GM18498 (cell line): ENCODE data around the gene INSRR.

Experiments
- ATAC-seq: cut with Tn5 transposase; IDR thresholded peaks from one replicate; pipeline ENCODE4 v1.9.1; 2021; ENCODE audit warnings: mild to moderate bottlenecking, moderate library complexity; ENCODE audit not compliant: unreplicated experiment

The INSRR gene

DNA sequence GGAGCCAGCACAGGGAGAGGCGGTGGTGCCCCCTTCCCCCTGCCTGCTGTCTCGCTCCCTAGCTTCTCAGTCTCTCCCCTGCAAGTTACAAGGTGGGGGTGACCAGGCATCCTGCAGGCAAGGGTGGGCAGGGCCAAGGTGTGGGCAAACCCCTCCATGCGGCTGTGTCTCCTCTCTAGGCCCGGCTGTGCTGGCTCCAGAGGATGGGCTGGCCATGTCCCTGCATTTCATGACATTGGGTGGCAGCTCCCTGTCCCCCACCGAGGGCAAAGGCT, 16.4 kb upstream of the INSRR start:
- no peak for ATAC-seq

DNA sequence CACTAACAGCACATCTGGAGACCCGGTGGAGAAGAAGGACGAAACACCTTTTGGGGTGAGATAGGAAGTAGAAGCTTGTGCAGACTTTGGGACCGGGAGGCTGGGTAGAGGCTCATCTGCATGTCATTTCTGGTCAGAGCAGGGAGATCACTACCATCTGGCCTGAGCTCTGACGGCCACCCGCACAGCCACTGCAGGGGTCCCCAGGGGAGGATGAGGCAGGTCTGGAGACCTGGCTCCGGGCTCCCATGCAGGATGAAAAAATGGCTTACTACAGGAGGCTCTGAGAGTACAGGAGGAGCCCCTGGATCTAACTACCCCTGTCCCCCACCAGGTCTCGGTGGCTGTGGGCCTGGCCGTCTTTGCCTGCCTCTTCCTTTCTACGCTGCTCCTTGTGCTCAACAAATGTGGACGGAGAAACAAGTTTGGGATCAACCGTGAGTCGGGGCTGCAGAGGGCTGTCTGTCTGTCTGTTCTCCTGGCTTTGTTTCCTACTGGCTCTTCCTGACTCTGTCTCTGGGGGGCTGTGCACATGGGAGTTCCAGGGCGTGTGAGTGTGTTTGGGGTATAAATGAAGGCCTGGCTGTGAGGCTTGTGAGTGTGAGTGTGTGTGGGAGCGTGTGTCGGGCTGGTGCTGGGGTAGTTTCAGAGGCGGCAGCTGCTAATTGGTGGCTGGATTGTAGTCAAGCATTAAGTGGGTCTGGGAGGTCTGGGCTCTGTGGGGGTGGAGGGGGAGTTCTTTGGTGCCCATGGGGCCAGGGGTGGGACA, 15.8 kb upstream of the INSRR start:
- no peak for ATAC-seq

DNA sequence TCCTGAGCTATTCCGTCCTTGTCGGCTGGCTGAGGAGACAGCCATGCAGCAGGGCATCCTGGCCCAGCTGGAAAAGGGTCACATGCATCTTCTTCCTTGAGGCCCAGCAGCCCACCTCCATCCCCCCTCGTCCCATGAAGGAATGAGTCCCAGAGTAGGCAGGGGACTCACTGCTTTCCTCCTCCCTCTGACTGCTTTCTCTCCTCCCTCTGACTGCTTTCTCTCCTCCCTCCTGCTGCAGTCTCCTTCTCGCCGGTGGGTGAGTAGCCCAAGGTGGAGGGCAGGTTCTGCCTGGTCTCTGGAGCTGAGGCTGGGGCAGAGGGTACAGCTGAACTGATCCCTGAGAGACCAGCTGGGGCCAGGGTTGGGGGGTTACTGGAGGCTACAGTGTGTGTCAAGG, 15.2 kb upstream of the INSRR start:
- ATAC-seq = no peak

DNA sequence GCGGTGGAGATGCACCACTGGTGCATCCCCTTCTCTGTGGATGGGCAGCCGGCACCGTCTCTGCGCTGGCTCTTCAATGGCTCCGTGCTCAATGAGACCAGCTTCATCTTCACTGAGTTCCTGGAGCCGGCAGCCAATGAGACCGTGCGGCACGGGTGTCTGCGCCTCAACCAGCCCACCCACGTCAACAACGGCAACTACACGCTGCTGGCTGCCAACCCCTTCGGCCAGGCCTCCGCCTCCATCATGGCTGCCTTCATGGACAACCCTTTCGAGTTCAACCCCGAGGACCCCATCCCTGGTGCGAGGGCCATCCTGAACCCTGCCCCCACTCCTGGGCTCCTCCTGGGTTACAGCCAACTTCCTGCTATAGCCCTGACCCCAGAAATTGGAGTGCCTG, 14.7 kb upstream of the INSRR start:
- no peak for ATAC-seq

DNA sequence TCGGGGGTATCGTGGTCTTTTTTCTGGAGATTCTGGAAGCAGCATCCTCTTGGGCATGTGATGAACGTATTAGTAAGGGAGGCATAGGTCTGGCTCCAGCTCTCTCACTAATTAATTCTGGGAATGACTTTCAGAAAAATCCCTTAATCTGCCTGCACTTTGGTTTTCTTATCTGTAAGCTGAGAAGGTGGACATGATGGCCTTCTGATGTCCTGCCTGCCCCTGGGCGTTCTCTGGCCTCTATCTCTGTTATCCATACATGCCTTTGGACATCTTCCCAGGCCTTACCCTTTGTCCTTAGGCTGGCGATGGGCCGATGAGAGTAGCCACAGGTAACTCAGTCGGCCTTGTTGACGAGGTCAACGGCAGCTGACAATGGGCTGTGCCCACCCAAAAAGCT, 10.5 kb upstream of the INSRR start:
- no peak for ATAC-seq

DNA sequence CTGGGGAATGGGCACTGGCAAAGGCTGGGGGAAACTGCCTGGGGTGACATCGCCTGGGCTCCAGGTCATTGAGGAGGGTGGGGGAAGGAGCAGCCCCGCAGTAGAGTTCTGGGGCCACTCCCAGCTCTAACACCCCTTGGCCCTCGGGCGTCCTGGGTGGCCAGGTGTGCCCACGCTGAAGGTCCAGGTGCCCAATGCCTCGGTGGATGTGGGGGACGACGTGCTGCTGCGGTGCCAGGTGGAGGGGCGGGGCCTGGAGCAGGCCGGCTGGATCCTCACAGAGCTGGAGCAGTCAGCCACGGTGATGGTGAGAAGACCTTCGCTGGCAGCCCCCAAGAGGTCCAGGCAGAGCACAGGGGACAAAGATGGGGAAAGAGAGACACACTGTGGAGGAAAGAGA, 9.4 kb upstream of the INSRR start:
- no peak for ATAC-seq

DNA sequence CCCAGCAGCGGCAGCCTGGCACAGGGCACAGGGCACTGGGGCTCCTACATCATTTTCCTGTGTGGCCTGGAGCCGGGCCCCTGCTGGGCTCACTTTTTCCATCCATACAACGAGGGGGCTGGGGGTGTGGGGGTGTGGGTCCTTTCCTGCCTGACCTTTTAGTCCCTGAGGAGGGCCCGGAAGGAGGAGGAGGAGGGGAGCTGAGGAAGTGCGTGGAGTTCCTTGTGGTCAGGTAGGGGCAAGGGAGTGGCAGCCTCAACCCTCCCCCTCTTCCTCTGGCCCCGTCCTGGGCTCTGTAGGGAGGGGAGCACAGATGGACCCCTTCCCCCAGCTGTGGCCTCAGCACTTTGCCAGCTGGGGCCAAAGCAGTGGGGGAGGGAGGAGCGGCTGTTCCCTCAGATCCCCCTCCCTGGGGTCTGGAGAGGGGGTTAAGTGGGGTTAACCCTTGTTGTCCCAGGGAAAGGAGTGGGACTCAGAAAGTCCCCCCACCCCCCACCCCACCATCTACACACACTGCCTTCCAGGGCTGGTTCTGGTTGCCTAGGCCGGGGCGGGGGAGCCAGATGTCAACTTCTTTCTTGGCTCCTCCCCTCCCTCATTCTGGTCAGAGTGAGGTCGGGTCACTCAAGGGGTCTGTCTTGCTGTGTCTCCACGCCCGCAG, 7.5 kb upstream of the INSRR start:
- ATAC-seq = no peak

DNA sequence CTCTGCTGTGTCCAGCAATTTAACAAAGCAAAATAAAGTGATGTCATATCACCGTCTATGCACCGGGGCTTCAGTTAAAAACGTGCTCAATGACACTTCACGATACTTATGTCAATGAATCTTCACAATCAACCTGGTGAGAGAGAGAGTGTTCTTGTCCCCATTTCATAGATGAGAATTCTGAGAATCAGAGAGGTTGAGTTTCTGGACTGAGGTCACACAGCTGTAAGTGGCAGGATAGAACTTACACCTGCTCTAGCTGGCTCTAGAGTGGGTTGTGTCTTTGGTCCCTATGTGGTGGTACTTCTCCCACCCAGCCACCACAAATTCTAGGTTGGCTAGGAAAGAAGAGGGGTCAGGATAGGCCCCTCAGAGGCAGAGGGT, 6.9 kb upstream of the INSRR start:
- ATAC-seq = no peak

DNA sequence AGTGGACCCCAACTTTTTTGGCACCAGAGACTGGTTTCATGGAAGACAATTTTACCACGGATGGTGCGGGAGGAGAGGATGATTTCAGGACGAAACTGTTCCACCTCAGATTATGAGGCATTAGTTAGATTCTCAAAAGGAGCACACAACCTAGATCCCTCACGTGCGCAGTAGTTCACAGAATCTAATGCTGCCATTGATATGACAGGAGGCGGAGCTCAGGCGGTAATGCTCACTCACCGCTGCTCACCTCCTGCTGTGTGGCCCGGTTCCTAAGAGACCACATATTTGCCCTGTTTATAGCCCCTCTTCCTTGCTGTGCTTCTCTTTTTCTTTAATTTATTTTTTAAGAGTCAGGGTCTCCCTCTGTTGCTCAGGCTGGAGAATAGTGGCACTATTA, 6.3 kb upstream of the INSRR start:
- ATAC-seq = no peak

DNA sequence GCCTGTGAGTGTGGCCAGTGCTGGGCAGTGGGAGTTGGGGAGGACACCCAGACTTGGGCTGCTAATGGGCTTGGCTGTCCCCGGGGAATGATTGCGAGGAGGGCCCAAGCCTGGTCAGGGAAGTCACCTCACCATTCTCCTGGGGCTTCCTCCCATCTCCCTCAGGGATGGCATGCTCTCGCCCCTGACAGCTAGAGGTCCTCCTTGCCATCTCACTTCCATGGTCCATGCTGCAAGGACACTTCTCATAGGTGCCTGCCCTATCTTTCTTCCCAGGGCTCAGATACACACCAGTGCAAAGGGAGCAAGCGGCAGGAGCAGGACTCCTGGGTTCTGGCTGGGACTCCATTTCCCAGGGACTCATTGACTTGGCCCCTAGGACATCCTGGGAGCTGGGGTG, 5.9 kb upstream of the INSRR start:
- ATAC-seq = no peak

DNA sequence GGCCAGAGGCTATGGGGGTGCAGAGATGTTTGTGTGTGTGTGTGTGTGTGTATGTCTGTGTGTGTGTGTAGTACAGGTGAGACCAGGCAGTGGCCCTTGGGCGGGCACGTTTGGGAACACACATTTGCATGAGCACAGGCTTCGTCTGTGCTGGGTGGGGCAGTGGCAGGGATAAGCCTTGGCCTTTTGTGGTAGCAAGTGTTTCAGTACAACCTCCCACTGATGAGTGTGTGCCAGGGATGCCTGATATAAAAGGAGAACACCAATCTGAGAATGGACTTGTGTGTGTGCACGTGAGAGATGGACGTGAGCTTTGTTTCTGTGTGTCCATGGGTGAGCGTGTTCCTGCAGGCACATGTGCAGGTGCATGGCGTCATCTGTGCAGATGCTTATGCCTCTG, 4.7 kb upstream of the INSRR start:
- no peak for ATAC-seq

DNA sequence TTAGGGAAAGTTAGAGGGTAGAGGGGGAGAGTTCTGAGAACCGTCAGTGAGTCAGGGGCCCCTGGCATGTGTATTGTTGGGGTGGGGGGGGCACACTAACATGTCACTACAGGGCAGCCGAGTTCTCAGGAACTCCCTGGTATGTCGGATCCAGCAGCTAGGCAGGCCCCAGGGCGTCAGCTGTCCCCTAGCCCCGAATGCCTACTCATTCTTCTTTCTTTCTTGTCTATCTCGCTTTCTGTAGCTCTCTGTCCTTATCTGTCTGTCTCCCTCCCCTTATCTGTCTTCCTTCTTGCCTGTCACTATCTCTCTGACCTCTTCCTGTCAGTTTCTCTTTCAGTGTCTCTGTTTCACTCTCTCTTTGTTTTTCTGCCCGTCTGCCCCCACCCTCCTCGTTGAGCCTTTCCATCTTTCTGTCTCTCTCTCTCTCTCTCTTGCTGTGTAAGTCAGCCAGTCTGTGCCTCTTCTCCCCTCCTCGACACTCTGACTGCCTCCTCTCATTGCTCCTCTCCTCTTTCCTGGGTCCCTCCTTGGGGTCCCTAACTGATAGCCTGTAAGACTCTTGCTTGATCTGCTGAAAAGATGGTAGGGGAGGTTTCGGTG, 4.2 kb upstream of the INSRR start:
- ATAC-seq = no peak

DNA sequence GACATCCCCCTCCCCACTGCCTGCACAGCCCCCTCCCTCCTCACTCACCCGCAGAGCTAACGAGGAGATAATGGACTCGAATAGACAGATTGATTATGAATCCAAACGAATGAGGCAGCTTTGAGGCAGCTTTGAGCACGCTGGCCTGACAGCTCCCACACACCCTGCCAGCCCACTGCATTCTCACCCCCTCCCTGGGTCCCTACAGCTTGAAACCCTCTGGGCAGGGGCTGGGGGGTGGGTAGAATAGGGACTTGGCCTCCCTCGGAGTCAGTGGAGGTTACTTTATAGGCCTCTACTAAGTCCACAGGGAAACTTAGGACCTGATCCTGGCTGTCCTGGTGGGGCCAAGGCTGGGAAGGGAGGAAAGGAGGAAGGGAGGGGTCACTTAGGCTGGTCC, 3.7 kb upstream of the INSRR start:
- ATAC-seq = no peak

DNA sequence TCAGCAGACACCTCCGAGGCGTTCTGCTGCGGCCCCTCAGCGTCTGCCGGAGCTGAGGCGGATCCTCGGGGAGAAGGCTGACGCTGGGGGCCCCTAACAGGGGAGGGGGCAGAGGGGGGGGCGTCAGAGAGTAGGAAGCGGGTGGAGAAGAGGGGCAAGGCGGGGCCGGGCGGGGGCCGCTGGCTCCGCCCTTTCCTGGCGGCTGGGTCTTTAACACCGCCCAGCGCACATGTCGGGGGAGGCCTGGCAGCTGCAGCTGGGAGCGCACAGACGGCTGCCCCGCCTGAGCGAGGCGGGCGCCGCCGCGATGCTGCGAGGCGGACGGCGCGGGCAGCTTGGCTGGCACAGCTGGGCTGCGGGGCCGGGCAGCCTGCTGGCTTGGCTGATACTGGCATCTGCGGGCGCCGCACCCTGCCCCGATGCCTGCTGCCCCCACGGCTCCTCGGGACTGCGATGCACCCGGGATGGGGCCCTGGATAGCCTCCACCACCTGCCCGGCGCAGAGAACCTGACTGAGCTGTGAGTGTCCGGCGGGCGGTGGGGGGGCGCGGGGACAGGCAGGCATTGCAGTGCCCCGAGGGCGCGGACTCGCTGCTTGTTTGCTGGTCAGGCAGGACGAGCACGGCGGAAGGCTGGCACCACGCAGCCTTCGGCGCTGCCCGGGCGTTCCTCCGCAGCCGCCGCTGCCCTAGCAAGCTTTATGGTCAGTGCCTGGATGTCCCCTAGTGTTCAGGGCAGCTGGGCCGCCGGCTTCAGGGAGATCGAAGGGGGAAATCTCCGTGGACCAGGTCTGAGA, 1.9 kb upstream of the INSRR start, which contains the start of gene NTRK1:
NTRK1 (plus strand) TSS at position 238 of the 796 bp plus-strand sequence; CDS start at position 308, 70 bp downstream.
- no peak for ATAC-seq

DNA sequence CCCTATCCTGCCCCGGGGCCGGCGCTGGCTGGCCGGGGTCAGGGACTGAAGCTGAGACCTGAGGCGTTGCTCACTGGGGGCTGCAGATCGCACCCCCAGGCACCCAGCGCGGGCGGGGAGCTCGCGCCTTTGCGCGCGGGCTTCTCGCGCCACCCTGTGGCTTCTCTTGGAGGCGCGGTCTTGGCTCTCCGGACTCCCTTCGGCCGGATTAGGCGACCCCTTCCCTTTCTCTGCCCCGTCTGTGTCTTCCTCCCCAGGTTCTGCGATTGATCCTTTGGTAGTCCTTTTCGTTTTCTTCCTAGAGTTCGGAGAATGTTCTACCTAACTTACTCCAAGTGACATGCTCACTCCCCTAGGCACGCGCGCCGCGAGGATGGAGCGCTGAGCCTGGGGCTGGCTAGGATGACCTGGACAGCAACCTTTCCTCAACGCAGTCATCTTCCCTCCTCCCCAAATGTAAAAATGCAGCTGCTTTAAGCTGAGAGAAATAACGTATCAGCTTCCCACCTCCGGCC, 1.3 kb upstream of the INSRR start:
- ATAC-seq = no peak

DNA sequence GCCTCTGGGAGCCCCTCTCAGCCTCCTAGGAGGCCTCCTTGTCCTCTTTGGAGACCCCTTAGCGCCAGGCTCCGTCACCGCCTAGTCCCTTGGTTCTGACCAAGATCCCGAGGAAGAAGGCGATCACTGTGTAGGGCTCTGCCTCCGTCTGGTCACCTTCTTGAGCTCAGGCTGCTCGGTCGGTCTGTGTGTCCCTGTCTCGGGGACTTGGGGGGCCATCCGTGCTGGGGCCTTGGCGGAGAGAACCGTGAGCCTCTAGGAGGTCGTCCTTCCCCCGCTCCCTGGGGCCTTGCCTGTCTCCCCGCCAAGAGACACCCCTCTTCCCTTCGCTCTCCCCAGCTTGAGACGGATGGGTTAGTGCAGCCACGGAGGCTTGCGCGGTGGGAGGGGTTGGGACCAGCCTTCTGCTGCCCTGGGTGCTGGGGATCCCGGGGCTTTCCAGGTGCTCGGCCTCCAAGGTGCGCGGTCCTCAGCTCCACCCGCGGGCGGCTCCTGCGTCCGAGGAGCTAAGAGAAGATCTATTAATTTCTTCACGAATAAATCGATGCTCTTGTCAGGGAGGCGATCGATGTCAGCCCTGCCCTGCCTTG, 701 bp upstream of the INSRR start:
- ATAC-seq = no peak

DNA sequence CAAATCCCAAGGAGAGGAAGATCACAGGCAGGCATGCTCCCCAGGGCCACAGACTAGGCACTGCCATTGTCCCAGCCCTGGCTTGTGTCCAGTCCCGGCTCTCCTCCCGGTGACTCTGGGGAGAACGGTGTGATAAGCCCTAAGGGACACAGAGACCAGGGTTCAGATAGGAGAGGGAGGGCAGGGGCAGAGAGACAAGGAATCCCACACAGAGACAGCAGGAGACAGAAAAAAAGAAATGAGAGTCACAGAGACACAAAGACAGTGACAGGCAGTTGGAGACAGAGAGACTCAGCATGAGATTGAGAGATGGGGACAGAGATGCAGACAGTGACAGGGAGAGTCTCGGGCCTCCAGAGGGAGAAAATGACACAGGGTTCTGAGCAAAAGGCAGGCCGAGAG, 361 bp downstream of the INSRR start:
- ATAC-seq = no peak

DNA sequence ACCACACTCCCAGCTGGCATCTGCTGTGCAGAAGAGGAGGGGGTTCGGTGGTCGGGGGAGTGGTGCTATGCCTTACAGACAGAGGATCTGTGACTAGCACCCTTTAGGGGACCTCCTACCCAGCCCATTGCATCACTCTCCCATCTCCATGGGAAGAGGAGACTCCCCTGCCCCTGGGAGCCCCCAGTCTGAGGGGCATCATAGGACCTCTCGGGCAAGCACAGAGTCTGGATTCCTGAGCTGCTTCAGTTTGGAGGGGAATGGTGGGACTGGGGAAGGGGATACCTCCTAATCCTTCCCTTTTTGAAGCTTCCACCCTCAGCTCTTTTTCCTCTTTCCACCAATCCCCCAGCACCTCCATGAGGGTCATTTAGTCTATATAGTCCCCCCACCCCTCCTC, 1.4 kb downstream of the INSRR start:
- no peak for ATAC-seq

DNA sequence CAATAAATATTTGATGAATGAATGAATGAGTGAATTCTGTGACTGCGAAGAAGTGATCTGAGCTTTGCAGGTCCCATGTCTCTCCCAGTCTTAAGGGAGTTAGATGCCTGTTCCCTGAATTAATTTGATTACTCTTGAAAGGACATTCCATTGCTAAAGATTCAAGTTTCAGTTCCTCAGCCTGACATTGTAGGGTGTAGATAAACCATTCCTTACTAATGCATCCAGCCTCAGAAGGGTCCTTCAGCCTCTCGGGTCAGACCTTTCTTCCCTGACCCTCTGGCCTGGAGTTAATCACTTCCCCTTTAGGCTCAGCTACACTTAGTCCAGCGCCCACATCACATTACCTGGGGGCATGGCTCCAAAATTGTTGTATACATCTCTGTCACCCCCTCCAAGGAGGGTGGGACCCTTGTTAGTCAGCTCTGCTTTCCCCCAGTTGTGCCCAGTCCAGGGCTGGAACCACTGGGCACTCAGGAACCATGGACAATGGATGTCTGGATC, 2.6 kb downstream of the INSRR start:
- no peak for ATAC-seq

DNA sequence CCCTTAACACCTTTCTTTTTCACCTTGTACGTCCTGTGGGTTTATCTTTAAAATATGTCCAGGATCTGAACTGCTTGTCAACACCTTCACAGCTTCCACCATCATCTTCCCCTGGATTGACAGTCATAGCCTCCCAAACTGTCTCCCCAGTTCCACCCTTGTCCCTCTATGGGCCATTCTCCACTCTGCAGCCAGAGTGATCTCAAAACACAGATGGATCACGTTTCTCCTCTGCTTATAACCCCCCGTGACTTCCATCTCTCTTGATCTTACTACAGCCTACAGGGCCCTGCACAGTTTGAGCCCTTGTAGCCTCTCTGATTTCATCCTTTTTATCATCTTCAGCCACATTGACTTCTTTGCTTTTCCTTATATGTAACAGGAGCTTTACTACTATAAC, 4.3 kb downstream of the INSRR start:
- ATAC-seq = no peak

DNA sequence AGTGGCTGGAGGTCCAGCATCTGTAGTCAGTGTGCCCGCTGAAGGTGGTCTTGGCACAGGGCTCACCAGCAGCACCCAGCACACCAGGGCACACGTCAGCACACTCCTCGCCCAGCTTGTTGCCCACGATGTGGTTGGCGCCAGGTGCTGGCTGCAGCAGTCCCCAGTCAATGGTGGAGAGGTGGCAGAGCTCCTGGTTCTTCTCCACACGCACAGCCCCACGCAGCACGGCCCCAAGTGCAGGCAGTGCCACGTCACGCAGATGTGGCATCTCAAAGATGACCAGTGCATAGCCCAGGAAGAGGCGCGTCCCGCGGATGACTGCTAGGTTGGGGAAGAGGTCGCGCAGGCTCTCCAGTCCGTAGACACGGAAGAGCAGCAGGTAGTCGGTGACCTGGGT, 5.2 kb downstream of the INSRR start:
- ATAC-seq = no peak
